Transverse colon (tissue), 4 donors: Measurements from ENCODE around the gene CALM1. TPM values are rescaled to one million over a fixed set of nuclear protein-coding genes. Genes with fewer than 3 reads are reported as not detected.

Source experiments
- DNase-seq: peaks from one replicate; pipeline ENCODE4 v3.0.0-alpha.2; 2019
- H3K27ac ChIP-seq, 4 donors: fragments of 200-600 bp; sonication (generic); 2 replicates each; pipeline ENCODE4 v1.5.1; 2016 to 2018; ENCODE audit warnings: inconsistent platforms in 4 of 4
- H3K27me3 ChIP-seq: fragments of 200-600 bp; sonication (generic); 2 replicates; pipeline ENCODE4 v1.5.1; 2017; ENCODE audit warnings: inconsistent platforms
- H3K36me3 ChIP-seq, 4 donors: fragments of 200-600 bp; sonication (generic); 2 replicates each; pipeline ENCODE4 v1.5.1; 2017 to 2019; ENCODE audit warnings: inconsistent platforms in 4 of 4
- H3K4me1 ChIP-seq, 4 donors: fragments of 200-600 bp; sonication (generic); 2 replicates each; pipeline ENCODE4 v1.5.1; 2017 to 2020; ENCODE audit warnings: inconsistent platforms in 4 of 4
- H3K4me3 ChIP-seq, 4 donors: fragments of 200-600 bp; sonication (generic); 1 replicate in 1 of 4; 2 replicates in 3 of 4; pipeline versions ENCODE4 v1.5.1 to v1.6.1; 2017 to 2019; ENCODE audit warnings: inconsistent platforms in 4 of 4
- H3K9me3 ChIP-seq, 2 donors: fragments of 200-600 bp; sonication (generic); 2 replicates each; pipeline ENCODE4 v1.5.1; 2017 to 2019; ENCODE audit warnings: inconsistent platforms in 2 of 2
- CTCF ChIP-seq, 5 experiments: fragments of 200-600 bp in 3 of 5; fragments of 450-650 bp in 2 of 5; sonication (generic) in 3 of 5; IDR thresholded peaks; 1 replicate in 2 of 5; 2 replicates in 3 of 5; pipeline ENCODE4 v1.5.1; 2016 to 2017; ENCODE audit warnings: antibody characterized with exemption in 5 of 5, inconsistent platforms in 3 of 5, mild to moderate bottlenecking in 2 of 5, moderate library complexity in 1 of 5
- EP300 ChIP-seq: sonication (generic); formaldehyde crosslinking; IDR thresholded peaks from one replicate; pipeline ENCODE4 v1.6.1; 2017; ENCODE audit warnings: antibody characterized with exemption, low read depth
- POLR2A ChIP-seq: fragments of 450-650 bp; IDR thresholded peaks from one replicate; pipeline ENCODE4 v1.6.1; 2016; ENCODE audit warnings: antibody characterized with exemption, mild to moderate bottlenecking, moderate library complexity
- POLR2AphosphoS5 ChIP-seq, 3 donors: sonication (generic); formaldehyde crosslinking; IDR thresholded peaks; one replicate each; pipeline ENCODE4 v1.6.1; 2016; ENCODE audit warnings: antibody characterized with exemption in 3 of 3
- WGBS, 2 donors: methylation state at CpG; one replicate each; pipeline ENCODE4 v1.1.5; 2018; ENCODE audit warnings: low coverage in 1 of 2; 5-methylcytosine and 5-hydroxymethylcytosine counted together
- in situ Hi-C, 4 donors: fragments of 200-750 bp; cut with MboI; loops; one replicate each; pipeline versions ENCODE4 v1.15.0 to v1.15.1; 2017; ENCODE audit warnings: low sequenced_read_pairs in 3 of 4, low pct_ligation_motif_present in 1 of 4, low pct_unique_long_range_greater_than_20kb in 1 of 4
- intact Hi-C: fragments of 100-400 bp; cut with DNase I; formaldehyde crosslinking; loops from one replicate; pipeline ENCODE4 v1.15.1; 2023; ENCODE audit warnings: low total_unique reads
- total RNA-seq, 4 donors: library from RNA; depleted of rRNA; stranded (reverse); fragments of >200 nt; gene quantifications; one replicate each; pipeline ENCODE4 v1.1.0, GENCODE V29; 2016

The CALM1 gene
- total RNA-seq, 4 donors from 2014 or later: 297 to 1,199 (median 723) TPM

- no peaks in the 10 kb centered on the region for H3K9me3 ChIP-seq
- H3K4me3 ChIP-seq: no peak overlapping the region
- 49 to 51% methylated on average over 7 of the region's 7 CpGs for WGBS, 2 donors
- no peak overlapping the region for H3K27ac ChIP-seq
- in situ Hi-C loops (loop anchor here in 2 of 4 donors (25.0 kb wide), 1 partner anchor 271 kb away; no protein-coding TSS in a partner anchor), intact Hi-C loops (no loop called here)
- H3K27me3 ChIP-seq: no peaks in the 10 kb centered on the region
- H3K36me3 ChIP-seq: no peaks in the 10 kb centered on the region
- DNase-seq: no peak
- H3K4me1 ChIP-seq: peaks cover 3 to 10% (median 5%) of the 10 kb centered on the region in 4 donors
- TF ChIP-seq POLR2AphosphoS5 (IDR thresholded peaks at IDR 0.05) (no peak), CTCF (IDR thresholded peaks at IDR 0.05) (no peak), POLR2A (no peak), EP300 (no peak)
These were observed 19.9 kb downstream of the CALM1 start for GRCh38 chr14:90416720-90417119.

- Histone ChIP-seq H3K27me3 (no peaks in the 10 kb centered on the region), H3K4me1 (peaks cover 3 to 10% (median 5%) of the 10 kb centered on the region in 4 donors), H3K4me3 (no peak overlapping the region), H3K36me3 (no peaks in the 10 kb centered on the region), H3K9me3 (no peaks in the 10 kb centered on the region), H3K27ac (no peak overlapping the region)
- intact Hi-C loops: no loop called here
- TF ChIP-seq POLR2A: no peak
- no peak for TF ChIP-seq POLR2AphosphoS5 (IDR thresholded peaks at IDR 0.05)
- no peak for TF ChIP-seq EP300
- TF ChIP-seq CTCF (IDR thresholded peaks at IDR 0.05): no peak
- in situ Hi-C loops: loop anchor here in 2 of 4 donors (25.0 kb wide), 1 partner anchor 269 kb away; no protein-coding TSS in a partner anchor
- no peak for DNase-seq
- WGBS, 2 donors: 88 to 89% methylated on average over 2 of the region's 2 CpGs
These were observed 21.2 kb downstream of the CALM1 start for GRCh38 chr14:90418053-90418452.

GRCh38 chr14:90419200-90419599 lies 22.4 kb downstream of the CALM1 start:
- DNase-seq: peak; percentile 60

More at GRCh38 chr14:90419200-90419599, 22.4 kb downstream of the CALM1 start:
- TF ChIP-seq EP300 (peak; percentile 47), POLR2A (no peak), POLR2AphosphoS5 (IDR thresholded peaks at IDR 0.05) (peak in 2 of 3 donors; percentile 11 to 47), CTCF (IDR thresholded peaks at IDR 0.05) (no peak)
- H3K4me3 ChIP-seq: no peak overlapping the region
- intact Hi-C loops: no loop called here
- H3K4me1 ChIP-seq: peaks cover 3 to 10% (median 5%) of the 10 kb centered on the region in 4 donors
- H3K27me3 ChIP-seq: no peaks in the 10 kb centered on the region
- H3K9me3 ChIP-seq: no peaks in the 10 kb centered on the region
- H3K36me3 ChIP-seq: no peaks in the 10 kb centered on the region
- in situ Hi-C loops: loop anchor here in 2 of 4 donors (25.0 kb wide), 1 partner anchor 268 kb away; no protein-coding TSS in a partner anchor
- WGBS, 2 donors: 22 to 49% methylated on average over 5 to 12 of the region's 12 CpGs
- peak overlapping the region; percentile 29 to 43 (median 40) for H3K27ac ChIP-seq
